ENCODE data around the gene CRBN.

The CRBN gene

DNA sequence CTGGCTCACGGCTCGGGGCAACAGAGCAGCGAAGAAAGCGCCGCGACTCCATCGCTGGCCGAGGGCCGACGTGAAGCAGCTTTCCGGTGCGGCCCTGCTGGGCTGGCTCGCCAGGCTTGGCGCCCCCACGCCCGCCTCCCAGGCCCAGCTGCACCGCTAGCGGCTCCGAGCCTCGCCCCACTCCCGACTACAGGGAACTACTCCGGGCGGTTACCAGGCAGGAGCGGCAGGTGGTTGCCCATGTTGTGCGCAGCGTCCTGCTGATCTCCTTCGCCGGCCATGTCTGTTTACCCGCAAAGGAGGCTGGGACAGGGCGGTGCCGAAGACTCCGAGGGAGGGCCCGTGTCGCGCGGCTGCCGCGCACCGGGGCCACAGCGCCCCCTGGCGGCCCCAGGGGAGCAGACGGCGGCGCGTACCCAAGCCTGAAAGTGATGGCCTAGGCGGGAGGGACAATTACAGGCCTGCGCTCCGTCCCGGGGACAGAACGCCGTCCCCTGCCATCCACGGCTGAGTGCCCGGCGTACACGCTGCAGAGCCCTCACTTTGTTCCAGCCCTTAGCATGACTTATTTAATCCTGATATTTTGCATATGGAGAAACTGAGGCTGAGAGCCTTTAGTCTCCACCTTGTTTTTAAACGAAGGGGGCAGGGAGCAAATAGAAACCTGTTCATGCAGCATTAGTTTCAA is at the start of gene CRBN:
Gene CRBN, minus strand, starts transcription at position 285 of the 688 bp plus-strand sequence. Its CDS starts 4 bp downstream, at position 281.
- ATAC-seq: peak; percentile 100
- TF ChIP-seq, protein P1, sequence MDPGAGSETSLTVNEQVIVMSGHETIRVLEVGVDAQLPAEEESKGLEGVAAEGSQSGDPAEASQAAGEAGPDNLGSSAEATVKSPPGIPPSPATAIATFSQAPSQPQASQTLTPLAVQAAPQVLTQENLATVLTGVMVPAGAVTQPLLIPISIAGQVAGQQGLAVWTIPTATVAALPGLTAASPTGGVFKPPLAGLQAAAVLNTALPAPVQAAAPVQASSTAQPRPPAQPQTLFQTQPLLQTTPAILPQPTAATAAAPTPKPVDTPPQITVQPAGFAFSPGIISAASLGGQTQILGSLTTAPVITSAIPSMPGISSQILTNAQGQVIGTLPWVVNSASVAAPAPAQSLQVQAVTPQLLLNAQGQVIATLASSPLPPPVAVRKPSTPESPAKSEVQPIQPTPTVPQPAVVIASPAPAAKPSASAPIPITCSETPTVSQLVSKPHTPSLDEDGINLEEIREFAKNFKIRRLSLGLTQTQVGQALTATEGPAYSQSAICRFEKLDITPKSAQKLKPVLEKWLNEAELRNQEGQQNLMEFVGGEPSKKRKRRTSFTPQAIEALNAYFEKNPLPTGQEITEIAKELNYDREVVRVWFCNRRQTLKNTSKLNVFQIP (CRISPR knock-in tag; IDR thresholded peaks at IDR 0.05; ENCODE audit: borderline replicate concordance, low read depth): 0 out of 2 replicates have a peak, but pooled peaks have one; percentile 11
- TF ChIP-seq GLIS3 (CRISPR knock-in tag; IDR thresholded peaks at IDR 0.05): no peak

DNA sequence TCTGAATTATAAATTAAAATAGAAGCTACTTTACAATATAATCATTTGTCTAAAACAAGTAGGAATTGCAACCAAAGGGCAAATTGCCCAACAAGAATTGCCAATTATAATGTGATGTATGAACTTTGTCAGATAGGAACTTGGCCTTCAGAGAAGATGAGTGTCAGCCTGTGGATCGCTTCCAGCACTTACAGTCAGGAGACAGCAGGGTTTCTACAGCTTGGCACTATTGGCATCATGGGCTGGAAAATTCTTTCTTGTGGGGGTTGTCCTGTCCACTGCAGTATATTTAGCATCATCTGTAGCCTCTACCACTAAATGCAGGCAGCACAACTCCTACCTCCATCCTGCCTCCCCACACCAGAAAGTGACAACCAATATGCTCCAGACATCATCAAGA is 48.1 kb upstream of the CRBN start:
- no peak for ATAC-seq
- TF ChIP-seq BACH2 (CRISPR knock-in tag; IDR thresholded peaks at IDR 0.05; ENCODE audit: borderline replicate concordance) (no peak), SNAI2 (CRISPR knock-in tag; IDR thresholded peaks at IDR 0.05) (no peak), ZNF70 (CRISPR knock-in tag; IDR thresholded peaks at IDR 0.05) (no peak), ZNF8 (CRISPR knock-in tag; IDR thresholded peaks at IDR 0.05) (no peak), TCF4 (CRISPR knock-in tag; IDR thresholded peaks at IDR 0.05; ENCODE audit: borderline replicate concordance) (no peak), ZFP3 (CRISPR knock-in tag; IDR thresholded peaks at IDR 0.05) (no peak), OSR1 (CRISPR knock-in tag; IDR thresholded peaks at IDR 0.05) (no peak), TOX (CRISPR knock-in tag; IDR thresholded peaks at IDR 0.05; ENCODE audit: borderline replicate concordance) (no peak), GLIS3 (CRISPR knock-in tag; IDR thresholded peaks at IDR 0.05) (no peak), CSDC2 (CRISPR knock-in tag; IDR thresholded peaks at IDR 0.05) (no peak), ARNTL (CRISPR knock-in tag; IDR thresholded peaks at IDR 0.05; ENCODE audit: borderline replicate concordance, low read depth) (no peak), ZFP30 (CRISPR knock-in tag; IDR thresholded peaks at IDR 0.05) (no peak), RARB (CRISPR knock-in tag; IDR thresholded peaks at IDR 0.05) (no peak)
- TF ChIP-seq, protein P2, sequence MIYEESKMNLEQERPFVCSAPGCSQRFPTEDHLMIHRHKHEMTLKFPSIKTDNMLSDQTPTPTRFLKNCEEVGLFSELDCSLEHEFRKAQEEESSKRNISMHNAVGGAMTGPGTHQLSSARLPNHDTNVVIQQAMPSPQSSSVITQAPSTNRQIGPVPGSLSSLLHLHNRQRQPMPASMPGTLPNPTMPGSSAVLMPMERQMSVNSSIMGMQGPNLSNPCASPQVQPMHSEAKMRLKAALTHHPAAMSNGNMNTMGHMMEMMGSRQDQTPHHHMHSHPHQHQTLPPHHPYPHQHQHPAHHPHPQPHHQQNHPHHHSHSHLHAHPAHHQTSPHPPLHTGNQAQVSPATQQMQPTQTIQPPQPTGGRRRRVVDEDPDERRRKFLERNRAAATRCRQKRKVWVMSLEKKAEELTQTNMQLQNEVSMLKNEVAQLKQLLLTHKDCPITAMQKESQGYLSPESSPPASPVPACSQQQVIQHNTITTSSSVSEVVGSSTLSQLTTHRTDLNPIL (CRISPR knock-in tag; IDR thresholded peaks at IDR 0.05; ENCODE audit: low read depth): no peak
- TF ChIP-seq, protein P1 (CRISPR knock-in tag; IDR thresholded peaks at IDR 0.05; ENCODE audit: borderline replicate concordance, low read depth): no peak
- TF ChIP-seq, protein P3, sequence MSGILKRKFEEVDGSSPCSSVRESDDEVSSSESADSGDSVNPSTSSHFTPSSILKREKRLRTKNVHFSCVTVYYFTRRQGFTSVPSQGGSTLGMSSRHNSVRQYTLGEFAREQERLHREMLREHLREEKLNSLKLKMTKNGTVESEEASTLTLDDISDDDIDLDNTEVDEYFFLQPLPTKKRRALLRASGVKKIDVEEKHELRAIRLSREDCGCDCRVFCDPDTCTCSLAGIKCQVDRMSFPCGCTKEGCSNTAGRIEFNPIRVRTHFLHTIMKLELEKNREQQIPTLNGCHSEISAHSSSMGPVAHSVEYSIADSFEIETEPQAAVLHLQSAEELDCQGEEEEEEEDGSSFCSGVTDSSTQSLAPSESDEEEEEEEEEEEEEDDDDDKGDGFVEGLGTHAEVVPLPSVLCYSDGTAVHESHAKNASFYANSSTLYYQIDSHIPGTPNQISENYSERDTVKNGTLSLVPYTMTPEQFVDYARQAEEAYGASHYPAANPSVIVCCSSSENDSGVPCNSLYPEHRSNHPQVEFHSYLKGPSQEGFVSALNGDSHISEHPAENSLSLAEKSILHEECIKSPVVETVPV (CRISPR knock-in tag; IDR thresholded peaks at IDR 0.05): no peak
- TF ChIP-seq, protein P4, sequence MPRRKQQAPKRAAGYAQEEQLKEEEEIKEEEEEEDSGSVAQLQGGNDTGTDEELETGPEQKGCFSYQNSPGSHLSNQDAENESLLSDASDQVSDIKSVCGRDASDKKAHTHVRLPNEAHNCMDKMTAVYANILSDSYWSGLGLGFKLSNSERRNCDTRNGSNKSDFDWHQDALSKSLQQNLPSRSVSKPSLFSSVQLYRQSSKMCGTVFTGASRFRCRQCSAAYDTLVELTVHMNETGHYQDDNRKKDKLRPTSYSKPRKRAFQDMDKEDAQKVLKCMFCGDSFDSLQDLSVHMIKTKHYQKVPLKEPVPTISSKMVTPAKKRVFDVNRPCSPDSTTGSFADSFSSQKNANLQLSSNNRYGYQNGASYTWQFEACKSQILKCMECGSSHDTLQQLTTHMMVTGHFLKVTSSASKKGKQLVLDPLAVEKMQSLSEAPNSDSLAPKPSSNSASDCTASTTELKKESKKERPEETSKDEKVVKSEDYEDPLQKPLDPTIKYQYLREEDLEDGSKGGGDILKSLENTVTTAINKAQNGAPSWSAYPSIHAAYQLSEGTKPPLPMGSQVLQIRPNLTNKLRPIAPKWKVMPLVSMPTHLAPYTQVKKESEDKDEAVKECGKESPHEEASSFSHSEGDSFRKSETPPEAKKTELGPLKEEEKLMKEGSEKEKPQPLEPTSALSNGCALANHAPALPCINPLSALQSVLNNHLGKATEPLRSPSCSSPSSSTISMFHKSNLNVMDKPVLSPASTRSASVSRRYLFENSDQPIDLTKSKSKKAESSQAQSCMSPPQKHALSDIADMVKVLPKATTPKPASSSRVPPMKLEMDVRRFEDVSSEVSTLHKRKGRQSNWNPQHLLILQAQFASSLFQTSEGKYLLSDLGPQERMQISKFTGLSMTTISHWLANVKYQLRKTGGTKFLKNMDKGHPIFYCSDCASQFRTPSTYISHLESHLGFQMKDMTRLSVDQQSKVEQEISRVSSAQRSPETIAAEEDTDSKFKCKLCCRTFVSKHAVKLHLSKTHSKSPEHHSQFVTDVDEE (CRISPR knock-in tag; IDR thresholded peaks at IDR 0.05): no peak

DNA sequence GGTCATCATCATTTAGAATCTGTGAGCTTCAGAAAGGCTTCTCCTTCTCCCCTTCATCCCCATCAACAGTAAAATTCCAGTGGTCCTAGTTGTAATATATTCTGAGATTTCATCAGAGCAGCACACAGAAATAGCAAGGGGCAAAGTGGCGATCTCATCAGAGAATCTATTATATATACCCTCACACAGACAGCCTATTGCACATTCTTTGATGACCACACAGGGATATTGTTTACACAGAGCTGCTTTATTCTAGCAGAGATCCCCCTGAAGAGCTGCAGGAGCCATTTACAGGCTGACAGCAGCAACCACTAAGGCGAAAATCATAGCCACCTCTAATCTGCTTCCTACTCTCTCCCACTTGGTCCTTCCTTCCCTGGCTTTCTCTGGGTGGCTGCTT is 42.0 kb upstream of the CRBN start:
- no peak for TF ChIP-seq ISL1 (CRISPR knock-in tag; IDR thresholded peaks at IDR 0.05)
- no peak for TF ChIP-seq SNAI2 (CRISPR knock-in tag; IDR thresholded peaks at IDR 0.05)
- TF ChIP-seq ARNTL (CRISPR knock-in tag; IDR thresholded peaks at IDR 0.05; ENCODE audit: borderline replicate concordance, low read depth): no peak
- no peak for TF ChIP-seq TOX (CRISPR knock-in tag; IDR thresholded peaks at IDR 0.05; ENCODE audit: borderline replicate concordance)
- no peak for TF ChIP-seq ZNF565 (CRISPR knock-in tag; conservative IDR thresholded peaks at IDR 0.05; ENCODE audit: low read depth)
- no peak for TF ChIP-seq OSR1 (CRISPR knock-in tag; IDR thresholded peaks at IDR 0.05)
- no peak for TF ChIP-seq ZC3H10 (CRISPR knock-in tag; IDR thresholded peaks at IDR 0.05)
- ATAC-seq: no peak
